Muscle of leg (tissue), 11 donors: ENCODE measurements around the gene FAM72B. TPM values are rescaled to one million over a fixed set of nuclear protein-coding genes. Genes with fewer than 3 reads are reported as not detected.
"Not testable (repeated sequence)": the region's sequence is repeated elsewhere in the genome, so short reads cannot be mapped to it uniquely, and the experiment has no call there.

ENCODE experiments used
- DNase-seq: peaks from one replicate; pipeline ENCODE4 v3.0.0; 2013
- H3K27ac ChIP-seq: one replicate; pipeline ENCODE4 v1.5.1; 2013; ENCODE audit warnings: mild to moderate bottlenecking, low read length, control low read depth
- H3K27me3 ChIP-seq: one replicate; pipeline ENCODE4 v1.6.1; 2013; ENCODE audit warnings: low read length; ENCODE audit not compliant: control insufficient read depth, insufficient read depth
- H3K36me3 ChIP-seq: one replicate; pipeline ENCODE4 v1.6.1; 2013; ENCODE audit warnings: low read length; ENCODE audit not compliant: control insufficient read depth, insufficient read depth
- H3K4me1 ChIP-seq: one replicate; pipeline ENCODE4 v1.6.1; 2013; ENCODE audit warnings: low read length; ENCODE audit not compliant: control insufficient read depth, insufficient read depth
- H3K4me3 ChIP-seq: one replicate; pipeline ENCODE4 v1.5.1; 2013; ENCODE audit warnings: low read length, control low read depth
- H3K9me3 ChIP-seq: replicated peaks from 2 replicates; pipeline ENCODE4 v1.6.1; 2013; ENCODE audit warnings: low read depth, low read length; ENCODE audit not compliant: control insufficient read depth
- WGBS: methylation state at CpG from one replicate; pipeline ENCODE4 v1.1.5; 2013; ENCODE audit warnings: missing lambda C conversion rate; ENCODE audit not compliant: insufficient coverage; 5-methylcytosine and 5-hydroxymethylcytosine counted together
- polyA plus RNA-seq, 8 donors: library from polyadenylated mRNA; unstranded; fragments of 120-200 nt; gene quantifications; one replicate each; pipeline versions ENCODE4 v1.2.1 to v1.2.3, GENCODE V29; 2013; ENCODE audit warnings: inconsistent platforms in 1 of 8, low replicate concordance in 1 of 8; ENCODE audit not compliant: insufficient read length in 8 of 8, insufficient read depth in 1 of 8
- total RNA-seq: library from RNA; stranded (reverse); fragments of 120-200 nt; gene quantifications from one replicate; pipeline ENCODE4 v1.2.4, GENCODE V29; 2013

Gene FAM72B
- total and polyA plus RNA-seq, 9 donors = 1.5 to 5.0 (median 3.3) TPM

DNA sequence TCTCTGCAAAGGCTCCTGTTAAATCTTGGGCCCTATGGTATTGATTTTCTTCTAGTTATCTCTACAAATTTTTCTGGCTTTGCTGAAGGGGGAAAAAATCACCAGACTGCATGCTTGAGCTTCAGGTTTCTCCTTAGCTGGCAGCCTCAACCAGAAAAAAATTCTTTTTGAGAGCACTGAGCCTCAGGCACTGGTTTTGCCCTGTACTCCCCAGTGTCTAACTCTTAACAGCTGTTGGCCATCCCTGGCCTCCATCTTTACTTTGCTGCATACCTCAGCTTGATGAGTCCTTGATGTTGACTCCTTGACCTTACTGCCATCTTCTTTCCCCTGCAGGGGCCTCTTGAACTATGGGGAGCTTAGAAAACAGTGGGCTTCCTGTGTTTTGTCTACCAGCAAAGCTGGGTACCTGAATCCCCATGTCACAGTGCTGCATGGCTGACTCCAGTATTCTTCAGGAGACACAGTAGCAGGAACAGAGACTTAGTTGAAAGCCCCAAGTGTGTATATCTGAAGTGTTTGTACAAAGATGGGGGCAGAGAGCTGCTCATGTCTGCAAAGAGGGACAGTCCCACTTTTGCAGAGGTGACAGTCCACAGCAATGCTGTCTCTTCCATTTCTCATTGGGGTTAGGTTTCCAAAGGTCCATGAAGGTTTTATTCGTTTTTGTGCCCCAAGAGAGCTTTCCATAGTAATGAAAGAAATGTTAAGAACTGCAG is 31.7 kb upstream of the FAM72B start:
- not testable (repeated sequence) for H3K27ac ChIP-seq, DNase-seq, H3K27me3 ChIP-seq, H3K36me3 ChIP-seq, H3K4me1 ChIP-seq, H3K4me3 ChIP-seq, H3K9me3 ChIP-seq
- WGBS = no CpG with 5 or more reads among the region's 1 CpG

DNA sequence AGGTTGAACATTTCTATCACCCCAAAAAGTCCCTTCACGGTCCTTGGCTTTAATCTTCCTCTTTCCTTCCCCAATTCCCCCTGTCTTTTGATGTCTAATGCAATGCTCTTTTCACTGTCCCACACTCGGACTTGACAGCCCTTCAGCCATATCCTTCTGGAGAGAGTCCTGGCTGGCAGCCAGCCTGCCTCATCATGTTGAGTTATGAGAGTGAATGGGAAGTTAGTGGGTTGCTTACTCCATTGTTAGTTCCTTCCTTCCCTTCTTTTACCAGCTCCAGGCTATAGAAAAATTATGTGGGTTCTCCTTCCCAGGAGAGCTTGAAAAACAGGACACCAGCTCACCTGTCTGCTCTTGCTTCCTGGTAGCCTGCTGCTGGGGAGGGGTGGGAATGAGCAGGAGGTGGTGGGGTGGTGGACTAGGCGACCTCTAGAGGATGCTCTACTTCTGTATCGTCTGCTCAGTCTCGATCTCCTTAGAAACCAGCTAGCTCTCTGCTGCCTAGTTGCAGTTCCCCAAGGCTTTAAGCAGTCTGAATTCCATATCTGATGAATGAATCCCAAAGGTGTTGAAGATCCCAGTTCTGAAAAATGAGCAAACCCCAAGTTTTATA is 30.5 kb upstream of the FAM72B start:
- not testable (repeated sequence) for H3K27me3 ChIP-seq, H3K9me3 ChIP-seq, H3K4me1 ChIP-seq, H3K27ac ChIP-seq, H3K4me3 ChIP-seq, DNase-seq, H3K36me3 ChIP-seq
- no CpG with 5 or more reads among the region's 5 CpGs for WGBS

DNA sequence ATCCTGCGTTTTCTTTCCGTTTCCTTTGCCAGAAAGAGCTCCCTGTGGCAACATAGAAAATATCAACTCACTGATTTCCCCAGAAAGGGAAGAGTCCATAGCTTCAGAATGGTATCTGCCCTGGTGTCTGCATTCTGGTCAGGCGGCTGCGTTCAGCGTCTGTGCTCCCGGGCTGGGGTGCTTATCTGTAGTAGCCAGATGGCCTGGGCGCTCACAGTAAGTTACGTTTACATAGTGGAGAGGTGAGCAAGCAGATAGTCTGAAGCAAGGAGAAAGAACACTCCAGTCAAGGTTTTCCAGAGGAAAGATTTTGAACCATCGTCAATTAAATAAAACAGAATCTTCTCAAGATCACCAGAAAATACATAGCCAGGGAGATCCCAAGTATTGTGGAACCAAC is 29.4 kb upstream of the FAM72B start:
- not testable (repeated sequence) for H3K4me1 ChIP-seq, DNase-seq, H3K36me3 ChIP-seq, H3K27me3 ChIP-seq, H3K4me3 ChIP-seq, H3K27ac ChIP-seq, H3K9me3 ChIP-seq
- WGBS = no CpG with 5 or more reads among the region's 9 CpGs

DNA sequence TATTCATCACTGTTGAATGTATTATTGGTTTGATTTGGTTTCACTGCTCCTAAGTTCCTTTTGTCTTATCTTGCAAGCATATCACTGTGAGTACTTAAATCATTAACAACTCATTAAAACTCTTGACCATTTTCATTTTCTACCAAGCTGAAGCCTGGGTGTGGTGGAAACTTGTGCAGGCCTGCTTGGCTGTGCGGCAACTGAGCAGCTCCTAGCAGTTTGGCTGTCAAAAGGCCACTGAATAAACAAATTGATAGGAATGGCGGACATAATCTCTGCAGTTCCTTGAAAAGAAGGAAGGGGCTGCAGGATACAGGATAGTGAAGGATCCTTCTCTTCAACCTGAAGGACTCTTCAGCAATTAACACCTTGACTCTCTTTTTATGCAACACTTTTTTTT is 26.6 kb upstream of the FAM72B start:
- not testable (repeated sequence) for H3K9me3 ChIP-seq, H3K36me3 ChIP-seq, DNase-seq, H3K27me3 ChIP-seq, H3K4me3 ChIP-seq, H3K4me1 ChIP-seq, H3K27ac ChIP-seq
- no CpG with 5 or more reads among the region's 2 CpGs for whole genome bisulfite sequencing

DNA sequence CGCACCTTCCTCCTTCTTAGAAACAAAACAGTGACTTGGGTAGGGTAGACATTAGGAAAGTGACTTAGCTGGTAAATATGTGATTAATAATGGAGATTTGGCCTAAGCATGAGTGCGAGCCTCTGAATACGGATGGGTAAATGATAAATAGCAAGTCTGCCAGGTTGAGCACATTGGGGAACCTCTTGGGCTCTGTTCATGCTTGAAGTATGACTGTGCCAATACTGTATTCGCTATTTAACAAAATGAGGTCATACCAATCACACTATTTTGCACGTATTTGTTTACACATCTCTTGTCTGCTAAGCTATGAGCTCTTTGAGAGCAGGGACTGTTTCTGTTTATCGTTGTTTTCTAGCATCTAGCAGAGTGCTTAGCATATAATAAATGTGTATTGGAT is 24.2 kb upstream of the FAM72B start:
- not testable (repeated sequence) for H3K27ac ChIP-seq, H3K36me3 ChIP-seq, DNase-seq, H3K27me3 ChIP-seq, H3K4me3 ChIP-seq, H3K9me3 ChIP-seq, H3K4me1 ChIP-seq
- no CpG with 5 or more reads among the region's 6 CpGs for WGBS

DNA sequence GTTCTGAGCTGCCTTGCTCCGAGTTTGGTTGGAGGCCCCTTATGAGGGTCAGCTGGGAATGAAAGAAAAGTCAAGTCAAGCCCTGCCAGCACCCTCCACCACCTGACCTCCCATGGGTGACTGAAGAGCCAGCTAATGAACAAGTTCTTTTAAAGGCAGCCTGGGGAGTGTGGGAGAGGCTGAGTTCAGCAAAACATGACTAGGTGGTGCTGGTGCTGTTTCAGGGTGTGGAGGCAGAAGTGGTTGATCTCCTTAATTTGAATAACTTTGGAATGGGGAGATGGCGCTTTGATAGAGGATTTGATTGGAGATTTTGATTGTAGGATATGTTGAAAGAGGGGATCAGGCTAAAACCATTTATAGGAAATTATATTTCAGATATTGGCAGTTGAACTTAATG is 23.2 kb upstream of the FAM72B start:
- H3K4me1 ChIP-seq, H3K9me3 ChIP-seq, DNase-seq, H3K27me3 ChIP-seq, H3K4me3 ChIP-seq, H3K36me3 ChIP-seq, H3K27ac ChIP-seq: not testable (repeated sequence)
- no CpG with 5 or more reads among the region's 2 CpGs for WGBS

DNA sequence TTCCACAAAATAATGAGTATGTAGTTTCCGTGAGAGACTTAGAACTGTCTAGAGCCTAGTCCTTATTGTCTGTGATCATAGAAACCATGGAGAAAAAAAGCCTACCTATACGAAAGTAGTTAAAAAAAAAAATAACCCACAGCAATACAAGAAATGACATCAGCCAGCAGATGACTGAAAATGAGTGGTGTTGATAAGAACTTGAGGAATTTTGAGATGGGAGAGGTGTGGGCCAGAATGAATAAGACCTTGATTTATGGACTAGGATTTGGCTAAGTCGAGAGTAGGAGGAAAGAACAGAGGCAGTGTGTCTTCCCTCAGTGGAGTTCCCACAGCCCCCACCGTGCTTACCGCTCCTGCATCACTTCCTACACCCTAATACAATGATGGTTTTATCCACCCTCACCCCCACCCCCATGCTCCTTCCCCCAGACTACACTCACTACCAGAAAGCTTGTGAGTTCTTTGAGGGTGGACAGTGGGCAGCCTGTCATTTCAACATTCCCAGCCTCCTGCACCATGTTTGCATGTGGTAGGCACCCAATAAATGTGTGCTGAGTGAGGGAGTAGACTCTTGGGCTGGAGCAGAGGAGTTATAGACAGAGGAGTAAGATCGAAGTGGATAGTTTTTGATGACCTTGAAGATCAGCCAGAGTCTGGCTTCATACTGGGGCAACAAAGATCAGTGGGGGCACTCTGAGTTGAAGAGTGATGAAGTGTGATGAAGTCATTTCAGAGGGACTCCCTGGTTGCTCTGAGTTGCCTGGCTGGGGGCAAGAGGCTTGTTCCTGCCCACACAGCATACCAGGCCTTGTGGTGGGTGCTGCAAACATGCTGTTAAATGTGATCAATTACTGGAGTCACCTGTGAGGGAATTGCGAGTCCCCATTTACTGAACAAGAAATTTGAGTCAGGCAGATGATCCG is 21.9 kb upstream of the FAM72B start:
- H3K4me3 ChIP-seq, DNase-seq, H3K36me3 ChIP-seq, H3K9me3 ChIP-seq, H3K27me3 ChIP-seq, H3K27ac ChIP-seq, H3K4me1 ChIP-seq: not testable (repeated sequence)
- WGBS = 80% methylated on average over 1 of the region's 8 CpGs

DNA sequence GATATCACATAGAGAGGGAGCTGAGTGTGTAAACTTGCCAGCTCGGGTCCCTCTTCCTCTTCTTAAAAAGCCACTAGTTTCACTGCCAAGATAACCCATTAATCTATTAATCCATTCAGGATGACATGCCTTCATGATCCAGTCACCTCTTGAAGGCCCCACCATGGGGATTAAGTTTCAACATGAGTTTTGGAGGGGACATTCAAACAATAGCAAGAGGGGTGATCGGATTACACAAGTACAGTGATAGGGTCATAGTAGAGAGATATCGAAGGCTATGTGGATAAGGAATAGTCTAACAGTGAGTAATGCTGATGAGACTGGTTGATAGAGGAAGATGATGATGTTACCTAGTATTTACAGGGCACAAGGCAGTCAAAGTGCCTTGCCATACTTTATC is 18.8 kb upstream of the FAM72B start:
- WGBS = no CpG with 5 or more reads among the region's 3 CpGs
- not testable (repeated sequence) for H3K27me3 ChIP-seq, H3K4me1 ChIP-seq, DNase-seq, H3K27ac ChIP-seq, H3K4me3 ChIP-seq, H3K36me3 ChIP-seq, H3K9me3 ChIP-seq

DNA sequence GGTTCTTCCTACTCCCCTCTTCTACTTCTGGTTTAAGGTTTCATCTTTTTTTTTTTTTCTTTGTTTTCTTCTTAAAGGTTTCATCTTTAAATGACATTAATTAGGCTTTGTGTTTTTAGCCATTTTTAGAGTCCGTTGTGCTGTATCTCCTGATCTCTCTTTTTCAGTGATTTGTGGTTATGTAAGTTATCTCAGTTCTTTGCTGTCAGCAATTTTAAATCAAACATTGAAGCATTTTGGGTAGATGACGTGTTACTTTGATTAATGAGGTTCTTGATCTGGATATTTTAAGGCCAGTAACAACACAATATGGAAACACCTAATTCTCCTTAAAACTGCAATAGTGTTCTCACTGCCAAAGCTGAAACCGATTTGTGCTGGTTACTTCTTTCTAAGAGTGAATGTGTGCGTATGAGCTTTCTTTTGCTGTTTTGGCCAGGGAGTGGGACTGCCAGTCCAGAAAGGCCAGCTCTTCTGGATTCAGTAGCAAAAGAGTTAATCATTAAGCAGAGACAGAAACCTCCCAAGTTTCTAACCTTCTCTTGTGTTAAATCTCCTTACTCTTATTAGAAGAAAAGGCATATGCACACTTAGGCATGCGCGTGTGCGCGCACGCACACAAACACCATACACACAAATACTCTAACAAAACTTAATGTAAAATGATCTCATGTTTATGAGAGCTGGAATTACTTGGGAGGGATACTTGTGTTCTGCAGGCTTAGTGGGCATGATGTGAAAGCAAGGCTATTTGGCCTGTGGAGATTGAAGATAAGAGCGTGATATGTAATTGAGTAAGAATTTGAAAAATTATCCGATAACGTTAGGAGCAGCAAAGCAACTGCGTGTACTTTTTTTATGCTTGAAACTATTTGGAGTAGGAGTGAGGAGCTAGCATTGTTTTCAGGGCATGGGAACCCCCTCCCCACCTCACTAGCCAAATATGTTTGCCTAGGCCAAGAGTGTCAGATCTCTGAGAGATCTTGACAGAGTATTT is 17.1 kb upstream of the FAM72B start:
- WGBS = no CpG with 5 or more reads among the region's 13 CpGs
- H3K4me1 ChIP-seq = not testable (repeated sequence)

More for the DNA sequence above, 17.1 kb upstream of the FAM72B start:
- DNase-seq = peak; percentile 1
- not testable (repeated sequence) for H3K36me3 ChIP-seq, H3K27ac ChIP-seq, H3K9me3 ChIP-seq, H3K27me3 ChIP-seq, H3K4me3 ChIP-seq
